ENCODE data around the gene C1QTNF9B.

The C1QTNF9B gene

GRCh38 chr13:23859904-23860303 is 37.4 kb downstream of the C1QTNF9B start:
- no peak for DNase-seq

DNA sequence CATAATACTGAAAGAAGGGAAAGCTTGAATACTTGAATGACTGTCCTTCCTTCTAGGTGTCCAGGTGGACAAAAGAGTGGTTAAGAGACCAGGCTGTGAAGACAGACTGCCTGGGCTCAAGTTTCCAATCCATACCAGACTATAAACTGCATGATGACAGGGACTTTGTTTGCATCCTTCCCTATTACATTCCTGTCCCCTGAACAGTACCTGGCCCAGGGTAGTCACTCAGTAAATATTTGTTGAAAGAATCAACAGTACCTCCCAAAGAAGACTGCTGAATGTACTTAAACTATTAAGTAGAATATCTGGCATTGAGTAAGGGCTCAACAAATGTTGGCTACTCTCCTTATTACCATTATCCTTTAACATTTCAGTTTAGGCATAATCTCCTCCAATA is 37.8 kb downstream of the C1QTNF9B start:
- DNase-seq, result no peak

- no peak for DNase-seq
Measured at GRCh38 chr13:23858546-23858945, 38.8 kb downstream of the C1QTNF9B start.

GRCh38 chr13:23856008-23856750 is 41.1 kb downstream of the C1QTNF9B start:
- peak in 23 of 58 donors; percentile 6 to 68 (median 21) for DNase-seq

DNA sequence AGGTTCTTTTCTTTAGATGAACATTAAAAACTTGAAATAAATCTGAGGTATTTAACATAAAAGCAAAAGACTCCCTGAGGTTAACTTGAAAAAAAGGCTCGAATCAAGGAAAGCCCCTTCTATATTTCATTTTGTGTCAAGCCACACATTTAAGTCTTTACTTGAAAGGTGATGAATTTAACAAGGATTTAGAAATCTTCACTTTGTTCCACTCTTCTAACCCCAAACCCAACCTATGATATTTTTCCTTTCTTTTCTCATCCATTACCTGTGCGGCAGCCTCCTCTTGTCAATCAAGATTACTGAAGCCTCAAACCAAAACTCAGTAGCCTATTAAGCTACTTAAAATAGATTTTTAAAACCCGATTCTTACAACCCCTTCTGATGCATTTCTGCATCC is 41.9 kb downstream of the C1QTNF9B start:
- no peak for DNase-seq

DNA sequence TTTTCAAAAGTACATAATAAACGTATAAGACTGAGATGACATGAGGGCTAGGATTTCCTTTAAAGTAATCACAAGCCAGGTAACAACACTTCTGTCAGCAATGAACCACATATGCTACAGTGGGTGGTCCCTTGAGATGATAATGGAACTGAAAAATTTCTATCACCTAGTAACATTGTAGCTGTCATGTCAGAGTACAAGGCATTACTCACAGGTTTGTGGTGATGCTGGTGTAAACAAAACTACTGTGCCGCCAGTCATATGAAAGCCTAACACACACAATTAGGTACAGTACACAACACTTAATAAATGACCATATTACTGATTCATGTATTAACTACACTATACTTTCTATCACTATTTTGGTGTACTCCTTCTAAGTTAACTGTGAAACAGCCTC is 45.0 kb downstream of the C1QTNF9B start:
- no peak for DNase-seq

DNA sequence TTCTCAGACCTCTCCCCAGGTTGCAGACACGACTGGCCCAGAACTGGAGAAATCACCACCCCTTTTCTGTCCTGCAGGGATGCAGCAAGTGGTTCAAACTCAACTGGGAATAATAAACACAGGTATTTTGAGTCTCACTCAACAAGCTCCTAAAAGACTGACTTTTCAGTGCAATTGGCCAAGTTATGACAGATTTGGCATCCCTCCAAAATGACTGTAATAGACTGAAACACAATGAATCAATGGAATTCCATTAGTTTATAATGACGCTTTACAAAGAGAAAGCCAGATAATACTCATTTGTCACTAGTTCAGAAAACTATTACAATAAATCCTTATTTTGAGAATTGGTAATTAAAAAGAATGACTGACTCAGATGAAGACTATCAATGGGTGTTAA is 46.2 kb downstream of the C1QTNF9B start:
- no peak for DNase-seq

- no peak for DNase-seq
Measured at GRCh38 chr13:23850134-23850533, 47.2 kb downstream of the C1QTNF9B start.

GRCh38 chr13:23849670-23850069 is 47.6 kb downstream of the C1QTNF9B start:
- no peak for DNase-seq

DNA sequence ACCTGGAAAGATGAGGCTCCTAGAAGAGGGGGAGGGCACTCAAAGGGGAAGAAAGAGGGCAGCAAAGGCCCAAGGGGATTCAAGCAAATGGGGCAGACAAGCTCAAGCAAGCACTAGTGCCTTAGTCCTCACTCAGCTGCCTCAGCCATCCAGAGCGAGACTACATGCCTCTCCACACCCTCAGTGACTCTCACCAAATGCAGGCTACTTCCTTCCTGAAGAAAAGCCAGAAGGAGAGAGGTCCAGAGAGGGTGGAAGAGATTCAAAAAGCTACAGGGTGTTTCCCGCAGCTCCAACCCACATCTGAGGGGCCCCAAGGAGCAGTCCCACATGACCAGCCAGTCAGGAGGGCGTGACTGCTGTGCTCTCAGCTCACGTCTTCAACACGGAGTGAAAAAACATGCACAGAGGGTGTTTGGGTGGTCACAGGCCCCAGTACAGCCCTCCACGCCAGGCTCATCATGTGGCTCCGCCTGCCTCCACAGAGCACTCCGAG is 48.6 kb downstream of the C1QTNF9B start:
- no peak for DNase-seq

DNA sequence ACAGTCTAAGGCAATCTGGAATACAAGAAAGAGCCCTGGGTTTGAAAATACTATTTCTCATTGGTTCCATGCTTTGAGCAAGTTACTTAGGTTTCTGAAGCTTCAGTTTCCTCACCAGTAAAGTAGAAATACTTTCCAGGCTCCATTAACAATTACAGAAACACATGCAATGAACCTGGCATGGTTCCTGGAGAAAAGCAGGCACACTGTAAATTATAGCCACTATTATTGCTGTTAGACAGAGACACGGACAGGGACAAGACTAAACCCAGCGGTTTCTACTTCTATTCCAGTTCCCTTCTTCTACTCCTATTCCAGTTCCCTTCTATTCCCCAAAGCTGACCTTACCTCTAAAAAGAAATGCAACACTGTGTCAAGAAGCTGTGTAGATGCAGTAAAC is 49.3 kb downstream of the C1QTNF9B start:
- no peak for DNase-seq

GRCh38 chr13:23847497-23847896 is 49.8 kb downstream of the C1QTNF9B start:
- no peak for DNase-seq

- DNase-seq, result no peak
Measured at GRCh38 chr13:23845105-23845725, 52.1 kb downstream of the C1QTNF9B start.

- DNase-seq, result no peak
Measured at GRCh38 chr13:23844132-23844531, 53.2 kb downstream of the C1QTNF9B start.

- no peak for DNase-seq
Measured at GRCh38 chr13:23843436-23843835, 53.9 kb downstream of the C1QTNF9B start.

DNA sequence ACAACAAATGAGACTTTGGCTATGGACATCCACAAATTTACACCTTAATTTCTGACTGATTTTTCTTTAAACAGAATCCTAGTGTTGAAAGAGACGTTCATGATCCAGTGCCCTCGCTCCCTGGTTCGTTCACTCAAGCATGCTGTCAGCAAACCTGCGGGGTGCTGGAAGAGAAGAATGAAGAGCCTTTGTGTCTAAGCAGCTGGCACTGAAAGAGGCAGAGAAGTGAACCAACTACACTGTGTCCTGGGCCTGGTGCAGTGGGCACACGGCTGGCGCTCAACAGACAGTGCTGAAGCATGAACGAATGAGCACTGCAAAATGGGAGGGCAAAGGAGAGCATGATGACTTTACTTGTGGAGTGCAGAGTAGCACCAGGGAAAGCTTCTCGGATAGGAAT is 54.9 kb downstream of the C1QTNF9B start:
- DNase-seq, result peak in 20 of 58 donors; percentile 2 to 56 (median 16)

Measured in anterior cingulate cortex (tissue), 58 donors.